Activated CD4-positive, alpha-beta T cell treated with anti-CD3 and anti-CD28 coated beads for 36 hours (primary cell): Measurements from ENCODE around the gene TMEM109. TPM values are rescaled to one million over a fixed set of nuclear protein-coding genes. Genes with fewer than 3 reads are reported as not detected.
A peak's percentile ranks its signal among the peaks of the same experiment; 100 is the strongest.

ENCODE experiments used
- ATAC-seq: fragments of 200-7000 bp; cut with Tn5 transposase; one replicate; pipeline ENCODE4 v1.10.0; 2021; ENCODE audit warnings: mild to moderate bottlenecking, moderate library complexity
- CTCF ChIA-PET: fragments of 350-600 bp; sonication (Branson Sonifier 250); formaldehyde crosslinking; loops from one replicate; lab custom pipeline; 2021; ENCODE audit warnings: antibody characterized with exemption; lab: Charles Lee
- POLR2A ChIA-PET: fragments of 350-600 bp; sonication (Branson Sonifier 250); formaldehyde crosslinking; loops from one replicate; lab custom pipeline; 2021; ENCODE audit warnings: antibody characterized with exemption, inconsistent platforms; lab: Charles Lee
- DNase-seq: peaks from one replicate; pipeline ENCODE4 v3.0.0-alpha.2; 2020
- H3K27ac Mint-ChIP-seq: one replicate; pipeline ENCODE4 v1.8.0; 2021; ENCODE audit warnings: mixed read lengths
- H3K27me3 Mint-ChIP-seq: one replicate; pipeline ENCODE4 v1.8.0; 2021; ENCODE audit warnings: mixed read lengths
- H3K36me3 Mint-ChIP-seq: one replicate; pipeline ENCODE4 v1.8.0; 2021; ENCODE audit warnings: low read depth, mixed read lengths
- H3K4me1 Mint-ChIP-seq: one replicate; pipeline ENCODE4 v1.8.0; 2021; ENCODE audit warnings: mixed read lengths
- H3K4me3 Mint-ChIP-seq: one replicate; pipeline ENCODE4 v1.8.0; 2021; ENCODE audit warnings: mild to moderate bottlenecking, moderate library complexity, mixed read lengths
- H3K9me3 Mint-ChIP-seq: one replicate; pipeline ENCODE4 v1.8.0; 2021; ENCODE audit warnings: low read depth, mixed read lengths
- intact Hi-C, 2 experiments: fragments of 100-400 bp; cut with DNase I in 1 of 2; cut with micrococcal nuclease in 1 of 2; formaldehyde crosslinking; loops; one replicate each; pipeline versions ENCODE4 v1.14.2 to v1.15.1; 2022 to 2024; cut with DNase I, micrococcal nuclease
- total RNA-seq, 2 experiments: library from RNA; stranded (reverse); gene quantifications; one replicate each; pipeline ENCODE4 v1.2.3, GENCODE V29; 2021

TMEM109 gene
- total RNA-seq, 2 experiments from 2014 or later, result 80.3 to 89.1 TPM

DNA sequence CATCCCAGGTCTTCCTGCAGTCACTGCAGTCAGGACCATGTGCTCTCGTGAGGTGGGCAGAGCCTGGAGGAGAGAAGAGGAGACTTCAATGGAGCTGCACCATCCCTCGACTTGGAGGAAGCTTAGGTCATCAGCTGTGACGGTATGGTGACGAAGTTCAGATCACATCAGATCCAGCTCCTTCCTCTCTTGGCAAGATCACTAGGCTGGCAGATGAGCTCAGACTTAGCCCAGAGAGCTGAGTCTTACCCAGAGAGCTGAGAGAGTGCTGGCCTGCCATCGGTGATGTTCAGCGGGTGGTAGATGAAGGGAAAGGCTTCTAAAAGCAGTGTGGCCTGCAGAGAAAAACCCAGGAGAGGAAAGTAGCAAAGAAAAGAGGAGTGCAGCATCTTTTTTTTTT is 39.8 kb downstream of the TMEM109 start:
- ChIA-PET POLR2A (no interaction called here), CTCF (interaction anchor here (0.7 to 1.9 kb wide), 8 partner anchors 9 to 375 kb away, joined by 3 to 5 read pairs (median 3); no protein-coding TSS in a partner anchor)

GRCh38 chr11:60954421-60954820 is 40.5 kb downstream of the TMEM109 start:
- ChIA-PET CTCF (interaction anchor here (0.6 to 1.9 kb wide), 7 partner anchors 9 to 1808 kb away, joined by 3 to 6 read pairs (median 3); no protein-coding TSS in a partner anchor), POLR2A (no interaction called here)
- peak; percentile 2 for DNase-seq
- Mint-ChIP-seq H3K9me3 (no peaks in the 10 kb centered on the region), H3K36me3 (no peaks in the 10 kb centered on the region), H3K4me3 (no peak overlapping the region), H3K4me1 (peaks cover 21% of the 10 kb centered on the region), H3K27me3 (peaks cover 7% of the 10 kb centered on the region), H3K27ac (no peak overlapping the region)
- no peak for ATAC-seq
- intact Hi-C loops, result loop anchor here in 1 of 2 experiments (10.0 kb wide), 1 partner anchor 300 kb away; no protein-coding TSS in a partner anchor

More for the DNA sequence above, 39.8 kb downstream of the TMEM109 start:
- DNase-seq (peak; percentile 4), ATAC-seq (no peak)
- Mint-ChIP-seq H3K4me1 (peaks cover 21% of the 10 kb centered on the region), H3K36me3 (no peaks in the 10 kb centered on the region), H3K27me3 (peaks cover 7% of the 10 kb centered on the region), H3K4me3 (no peak overlapping the region), H3K27ac (no peak overlapping the region), H3K9me3 (no peaks in the 10 kb centered on the region)
- intact Hi-C loops, result loop anchor here in 1 of 2 experiments (10.0 kb wide), 1 partner anchor 301 kb away; no protein-coding TSS in a partner anchor

DNA sequence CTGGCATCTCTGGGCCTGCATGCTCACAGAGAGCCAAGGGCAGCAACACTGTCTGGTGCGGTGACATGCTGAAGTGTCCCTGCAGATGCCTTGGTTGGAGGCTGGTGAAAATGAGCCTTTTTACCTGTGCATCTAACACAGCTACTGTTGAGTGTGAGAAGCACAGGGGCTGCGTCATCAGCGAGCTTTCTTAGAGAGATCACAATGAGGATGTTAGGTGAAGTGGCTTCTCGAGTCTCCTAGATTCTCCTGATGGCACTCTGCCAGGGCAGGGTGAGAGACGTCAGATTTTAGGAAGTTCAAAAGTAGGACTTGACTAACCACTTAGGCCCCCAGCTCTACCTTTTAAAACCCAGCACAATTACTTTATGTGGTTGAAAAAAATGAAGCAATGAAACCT is 41.6 kb downstream of the TMEM109 start:
- Mint-ChIP-seq H3K9me3 (no peaks in the 10 kb centered on the region), H3K4me1 (peaks cover 17% of the 10 kb centered on the region), H3K36me3 (no peaks in the 10 kb centered on the region), H3K27ac (no peak overlapping the region), H3K27me3 (peaks cover 7% of the 10 kb centered on the region), H3K4me3 (no peak overlapping the region)
- intact Hi-C loops, result loop anchor here in 1 of 2 experiments (10.0 kb wide), 1 partner anchor 299 kb away; no protein-coding TSS in a partner anchor
- peak; percentile 11 for DNase-seq
- ChIA-PET CTCF (interaction anchor here (0.6 to 1.2 kb wide), 3 partner anchors 11 to 124 kb away, joined by 3 to 6 read pairs (median 6); no protein-coding TSS in a partner anchor), POLR2A (no interaction called here)
- ATAC-seq, result no peak

DNA sequence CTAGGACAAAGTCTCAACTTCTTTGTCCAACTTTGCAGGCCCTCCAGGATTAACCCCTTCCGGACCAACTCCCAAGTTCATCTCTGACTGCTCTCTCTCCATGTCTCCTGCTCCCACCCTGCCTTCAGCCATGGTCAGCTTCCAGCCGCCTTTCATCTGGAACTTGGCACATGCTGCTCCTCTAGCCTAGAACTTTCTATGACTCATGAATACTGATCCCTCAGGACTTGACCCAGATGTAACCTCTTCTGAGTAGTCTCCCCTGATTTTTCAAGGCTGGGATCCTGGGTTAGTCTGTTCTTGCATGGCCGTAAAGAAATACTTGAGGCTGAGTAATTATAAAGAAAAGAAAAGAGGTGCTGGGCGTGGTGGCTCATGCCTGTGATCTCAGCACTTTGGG is 43.2 kb downstream of the TMEM109 start:
- ChIA-PET CTCF (no interaction called here), POLR2A (no interaction called here)
- no peaks in the 10 kb centered on the region for H3K9me3 Mint-ChIP-seq

GRCh38 chr11:60959431-60959830 is 45.5 kb downstream of the TMEM109 start:
- no peaks in the 10 kb centered on the region for H3K9me3 Mint-ChIP-seq
- CTCF ChIA-PET, result interaction anchor here (1.4 kb wide), 1 partner anchor 9 kb away, joined by 3 read pairs; no protein-coding TSS in a partner anchor
- H3K36me3 Mint-ChIP-seq, result no peaks in the 10 kb centered on the region
- no peaks in the 10 kb centered on the region for H3K27me3 Mint-ChIP-seq
- no peak overlapping the region for H3K27ac Mint-ChIP-seq
- H3K4me3 Mint-ChIP-seq, result no peak overlapping the region
- DNase-seq, result no peak
- no peak for ATAC-seq
- no peaks in the 10 kb centered on the region for H3K4me1 Mint-ChIP-seq
- POLR2A ChIA-PET, result no interaction called here
- intact Hi-C loops, result loop anchor here in 1 of 2 experiments (10.0 kb wide), 1 partner anchor 295 kb away; no protein-coding TSS in a partner anchor

More for the DNA sequence above, 43.2 kb downstream of the TMEM109 start:
- no peak overlapping the region for H3K4me3 Mint-ChIP-seq
- H3K27me3 Mint-ChIP-seq, result peaks cover 5% of the 10 kb centered on the region
- ATAC-seq (no peak), DNase-seq (no peak)
- intact Hi-C loops, result loop anchor here in 1 of 2 experiments (10.0 kb wide), 1 partner anchor 298 kb away; no protein-coding TSS in a partner anchor
- H3K36me3 Mint-ChIP-seq, result no peaks in the 10 kb centered on the region
- H3K27ac Mint-ChIP-seq, result no peak overlapping the region
- H3K4me1 Mint-ChIP-seq, result peaks cover 10% of the 10 kb centered on the region

- CTCF ChIA-PET, result interaction anchor here (1.4 kb wide), 1 partner anchor 8 kb away, joined by 3 read pairs; no protein-coding TSS in a partner anchor
- DNase-seq (no peak), ATAC-seq (no peak)
- no peaks in the 10 kb centered on the region for H3K27me3 Mint-ChIP-seq
- intact Hi-C loops, result no loop called here
- no peak overlapping the region for H3K27ac Mint-ChIP-seq
- no peaks in the 10 kb centered on the region for H3K4me1 Mint-ChIP-seq
- no peaks in the 10 kb centered on the region for H3K36me3 Mint-ChIP-seq
- no peak overlapping the region for H3K4me3 Mint-ChIP-seq
- no peaks in the 10 kb centered on the region for H3K9me3 Mint-ChIP-seq
- POLR2A ChIA-PET, result no interaction called here
Measured at GRCh38 chr11:60960405-60960804, 46.4 kb downstream of the TMEM109 start.

- ATAC-seq (no peak), DNase-seq (no peak)
- intact Hi-C loops, result no loop called here
- Mint-ChIP-seq H3K4me1 (no peaks in the 10 kb centered on the region), H3K27ac (no peak overlapping the region), H3K27me3 (peaks cover 2% of the 10 kb centered on the region), H3K4me3 (no peak overlapping the region), H3K36me3 (peaks cover 4% of the 10 kb centered on the region), H3K9me3 (peaks cover 3% of the 10 kb centered on the region)
- ChIA-PET CTCF (interaction anchor here (2.2 kb wide), 1 partner anchor 11 kb away, joined by 5 read pairs; no protein-coding TSS in a partner anchor), POLR2A (no interaction called here)
Measured at GRCh38 chr11:60964801-60965200, 50.8 kb downstream of the TMEM109 start.

DNA sequence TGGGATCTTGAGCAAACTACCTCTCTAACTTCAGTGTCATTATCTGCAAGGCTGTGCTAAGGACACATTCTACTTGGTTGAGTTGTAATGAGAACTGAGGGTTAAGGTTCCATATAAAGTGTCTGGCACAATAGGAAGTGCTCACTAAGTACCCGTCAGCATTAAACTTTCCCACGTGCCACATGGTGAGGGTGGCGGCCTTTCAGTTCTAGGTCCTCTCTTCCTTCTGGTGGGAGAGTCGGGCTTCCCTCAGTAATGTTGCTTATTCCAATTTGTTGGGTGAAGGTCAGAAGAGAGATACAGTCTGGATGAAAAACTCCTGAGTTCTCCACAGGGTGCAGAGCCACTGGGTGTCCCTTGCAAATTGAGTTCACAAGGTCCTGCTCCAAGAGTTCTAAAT is 52.9 kb downstream of the TMEM109 start:
- intact Hi-C loops, result no loop called here
- DNase-seq, result no peak
- Mint-ChIP-seq H3K36me3 (peaks cover 4% of the 10 kb centered on the region), H3K9me3 (peaks cover 3% of the 10 kb centered on the region), H3K4me1 (peaks cover 16% of the 10 kb centered on the region), H3K27ac (no peak overlapping the region), H3K4me3 (no peak overlapping the region), H3K27me3 (peaks cover 2% of the 10 kb centered on the region)
- ChIA-PET POLR2A (no interaction called here), CTCF (interaction anchor here (0.5 to 1.8 kb wide), 9 partner anchors 12 to 265 kb away, joined by 3 to 6 read pairs (median 3); no protein-coding TSS in a partner anchor)
- no peak for ATAC-seq

- Mint-ChIP-seq H3K27ac (no peak overlapping the region), H3K4me3 (no peak overlapping the region), H3K27me3 (peaks cover 2% of the 10 kb centered on the region), H3K36me3 (peaks cover 17% of the 10 kb centered on the region), H3K9me3 (peaks cover 3% of the 10 kb centered on the region), H3K4me1 (peaks cover 16% of the 10 kb centered on the region)
- intact Hi-C loops, result no loop called here
- CTCF ChIA-PET, result interaction anchor here (0.7 to 1.6 kb wide), 9 partner anchors 8 to 221 kb away, joined by 3 to 6 read pairs (median 3); no protein-coding TSS in a partner anchor
- POLR2A ChIA-PET, result interaction anchor here (0.6 kb wide), 1 partner anchor 19 kb away, joined by 5 read pairs; no protein-coding TSS in a partner anchor
- DNase-seq (no peak), ATAC-seq (no peak)
Measured at GRCh38 chr11:60968223-60968622, 54.3 kb downstream of the TMEM109 start.

GRCh38 chr11:60970369-60970774 is 56.4 kb downstream of the TMEM109 start:
- peak; percentile 51 for ATAC-seq
- peak overlapping the region; percentile 98 for H3K27ac Mint-ChIP-seq
- POLR2A ChIA-PET, result interaction anchor here (0.5 to 1.5 kb wide), 5 partner anchors 14 to 141 kb away, joined by 3 to 7 read pairs (median 4); no protein-coding TSS in a partner anchor

DNA sequence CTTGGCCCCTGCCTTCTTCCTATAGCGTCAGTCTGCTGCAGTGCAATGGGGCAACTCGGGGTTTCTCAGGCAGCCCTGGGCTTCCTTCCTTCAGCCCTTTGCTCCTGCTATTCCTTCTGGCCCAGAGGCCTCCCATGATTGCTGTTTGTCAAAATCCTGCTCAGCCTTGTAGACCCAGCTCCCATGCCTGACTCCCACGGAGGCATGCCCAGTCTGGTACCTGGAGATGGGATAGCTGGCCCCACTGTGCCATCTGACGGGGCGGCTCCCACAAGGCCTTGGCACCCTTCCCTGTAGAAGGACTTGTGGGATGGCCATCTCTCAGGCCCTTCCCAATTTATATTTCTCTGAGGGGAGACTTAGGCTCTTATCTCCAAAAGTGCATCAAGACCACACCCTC is 56.9 kb downstream of the TMEM109 start:
- Mint-ChIP-seq H3K9me3 (peaks cover 3% of the 10 kb centered on the region), H3K36me3 (peaks cover 40% of the 10 kb centered on the region), H3K27ac (peak overlapping the region; percentile 98), H3K4me3 (peak overlapping the region; percentile 87), H3K27me3 (peaks cover 2% of the 10 kb centered on the region), H3K4me1 (peaks cover 16% of the 10 kb centered on the region)
- DNase-seq, result peak; percentile 32
- no peak for ATAC-seq
- ChIA-PET POLR2A (interaction anchor here (0.8 to 1.5 kb wide), 7 partner anchors 14 to 139 kb away, joined by 3 to 7 read pairs (median 4); partner anchors contain the start of gene CD5), CTCF (interaction anchor here (0.6 to 3.2 kb wide), 26 partner anchors 9 to 323 kb away, joined by 3 to 16 read pairs (median 4); partner anchors contain the start of gene CD5)
- intact Hi-C loops, result loop anchor here (1.0 to 2.0 kb wide), 11 partner anchors 19 to 216 kb away; partner anchors contain the start of genes CCDC86 (in 1 of the 2), SLC15A3 (in 1 of the 2), TMEM109 (in 1 of the 2) and VPS37C (in 1 of the 2)

More at GRCh38 chr11:60970369-60970774, 56.4 kb downstream of the TMEM109 start:
- CTCF ChIA-PET, result interaction anchor here (0.6 to 3.2 kb wide), 25 partner anchors 9 to 422 kb away, joined by 3 to 16 read pairs (median 3); no protein-coding TSS in a partner anchor
- H3K36me3 Mint-ChIP-seq, result peaks cover 37% of the 10 kb centered on the region
- intact Hi-C loops, result loop anchor here (1.0 to 2.0 kb wide), 11 partner anchors 18 to 217 kb away; partner anchors contain the start of genes CCDC86 (in 1 of the 2), SLC15A3 (in 1 of the 2), TMEM109 (in 1 of the 2) and VPS37C (in 1 of the 2)
- peak; percentile 91 for DNase-seq
- H3K4me3 Mint-ChIP-seq, result peak overlapping the region; percentile 87
- peaks cover 3% of the 10 kb centered on the region for H3K9me3 Mint-ChIP-seq
- H3K27me3 Mint-ChIP-seq, result peaks cover 2% of the 10 kb centered on the region
- peaks cover 16% of the 10 kb centered on the region for H3K4me1 Mint-ChIP-seq
